H1 (cell line): ENCODE results near the gene TNF. TPM values are rescaled to one million over a fixed set of nuclear protein-coding genes. Genes with fewer than 3 reads are reported as not detected.
A peak's percentile ranks its signal among the peaks of the same experiment; 100 is the strongest.

Experiments used
- ASH2L ChIP-seq: fragments of 200-600, 300-600 bp; sonication (generic); IDR thresholded peaks from one replicate; pipeline ENCODE4 v1.7.1; 2017; ENCODE audit warnings: low read length
- ATF2 ChIP-seq: IDR thresholded peaks from 2 replicates; pipeline ENCODE4 v1.6.1; 2012; ENCODE audit warnings: low read length, inconsistent platforms
- ATF3 ChIP-seq: IDR thresholded peaks from 2 replicates; pipeline ENCODE4 v1.6.1; 2011; ENCODE audit warnings: low read depth, mild to moderate bottlenecking, low read length; ENCODE audit not compliant: insufficient read depth
- BRCA1 ChIP-seq: IDR thresholded peaks from 2 replicates; pipeline ENCODE4 v1.6.1; 2012; ENCODE audit warnings: low read depth, low read length, improper control_type of control experiment
- CBX8 ChIP-seq: fragments of 300-800, 300-1000 bp; sonication (generic); IDR thresholded peaks from 2 replicates; pipeline ENCODE4 v1.7.1; 2016; ENCODE audit warnings: low read depth, low read length, borderline replicate concordance
- CEBPB ChIP-seq: IDR thresholded peaks from 2 replicates; pipeline ENCODE4 v1.6.1; 2012; ENCODE audit warnings: low read depth, low read length
- CHD1 ChIP-seq: IDR thresholded peaks from 2 replicates; pipeline ENCODE4 v1.6.1; 2012; ENCODE audit warnings: low read depth, low read length, improper control_type of control experiment
- EGR1 ChIP-seq: IDR thresholded peaks from 2 replicates; pipeline ENCODE4 v1.6.1; 2011; ENCODE audit warnings: low read depth, low read length, borderline replicate concordance
- FOSL1 ChIP-seq: IDR thresholded peaks from 2 replicates; pipeline ENCODE4 v1.6.1; 2011; ENCODE audit warnings: mild to moderate bottlenecking, low read depth, low read length, moderate library complexity; ENCODE audit not compliant: insufficient read depth
- HDAC2 ChIP-seq, 2 experiments: fragments of 300-600 bp in 1 of 2; sonication (generic) in 1 of 2; IDR thresholded peaks; 2 replicates each; pipeline ENCODE4 v1.6.1; 2011 to 2012; ENCODE audit warnings: low read depth in 2 of 2, low read length in 2 of 2, mild to moderate bottlenecking in 2 of 2, moderate library complexity in 2 of 2, borderline replicate concordance in 1 of 2, inconsistent platforms in 1 of 2
- JUN ChIP-seq: IDR thresholded peaks from 2 replicates; pipeline ENCODE4 v1.6.1; 2011; ENCODE audit warnings: low read depth, mild to moderate bottlenecking, improper control_type of control experiment, low read length
- KDM5A ChIP-seq: fragments of 200-600 bp; IDR thresholded peaks from 2 replicates; pipeline ENCODE4 v1.7.1; 2012; ENCODE audit warnings: mild to moderate bottlenecking, low read length, inconsistent platforms, mixed read lengths
- NANOG ChIP-seq: IDR thresholded peaks from 2 replicates; pipeline ENCODE4 v1.6.1; 2011; ENCODE audit warnings: low read length, low read depth, mild to moderate bottlenecking, inconsistent platforms; ENCODE audit not compliant: insufficient read depth, poor library complexity, severe bottlenecking
- RAD21 ChIP-seq, 2 experiments: IDR thresholded peaks in 1 of 2; conservative IDR thresholded peaks in 1 of 2; 2 replicates each; pipeline ENCODE4 v1.6.1; 2011; ENCODE audit warnings: low read depth in 2 of 2, low read length in 2 of 2, improper control_type of control experiment in 1 of 2, inconsistent platforms in 1 of 2, mild to moderate bottlenecking in 1 of 2, moderate library complexity in 1 of 2
- RFX5 ChIP-seq: IDR thresholded peaks from 2 replicates; pipeline ENCODE4 v1.6.1; 2011; ENCODE audit warnings: low read depth, low read length, improper control_type of control experiment, borderline replicate concordance
- SAP30 ChIP-seq: fragments of 300-600 bp; sonication (generic); IDR thresholded peaks from 2 replicates; pipeline ENCODE4 v1.7.1; 2012; ENCODE audit warnings: low read length, moderate library complexity, mild to moderate bottlenecking, inconsistent platforms; ENCODE audit not compliant: insufficient read depth, insufficient replicate concordance
- SIN3A ChIP-seq, 2 experiments: IDR thresholded peaks in 1 of 2; conservative IDR thresholded peaks in 1 of 2; 2 replicates each; pipeline ENCODE4 v1.6.1; 2011 to 2012; ENCODE audit warnings: low read length in 2 of 2, improper control_type of control experiment in 1 of 2, low read depth in 1 of 2, mild to moderate bottlenecking in 1 of 2
- SIRT6 ChIP-seq: IDR thresholded peaks from one replicate; pipeline ENCODE4 v1.7.1; 2012; ENCODE audit warnings: low read length, inconsistent platforms
- TAF1 ChIP-seq: IDR thresholded peaks from 2 replicates; pipeline ENCODE4 v1.6.1; 2011; ENCODE audit warnings: mild to moderate bottlenecking, low read depth, low read length
- TBP ChIP-seq: IDR thresholded peaks from 2 replicates; pipeline ENCODE4 v1.6.1; 2011; ENCODE audit warnings: low read depth, low read length, improper control_type of control experiment
- polyA plus RNA-seq, 7 experiments: library from polyadenylated mRNA; depleted of rRNA in 3 of 7; stranded (reverse) in 5 of 7; unstranded in 2 of 7; fragments of >200 nt in 5 of 7; fragments of 200-250 nt in 2 of 7; gene quantifications; 1 replicate in 5 of 7; 2 replicates in 1 of 7; 4 replicates in 1 of 7; pipeline versions ENCODE4 v1.2.1 to v1.2.3, GENCODE V29; 2011 to 2013; ENCODE audit warnings: missing spikeins in 2 of 7, mixed read lengths in 2 of 7
- total RNA-seq: library from RNA; stranded (reverse); fragmentation: NEBNext Ultra II Directional; extraction: Animal tissue kit (Norgen Biotek cat#: 25700); gene quantifications from 2 replicates; pipeline ENCODE4 v1.2.1, GENCODE V29; 2021

Gene TNF
- total and polyA plus RNA-seq, 2 of the 8 experiments (the other 6 are each of a cell fraction or from before 2014, with no cell fraction given), result not detected

GRCh38 chr6:31546958-31547726 is 28.2 kb upstream of the TNF start, which contains the start of gene NFKBIL1 (continued):
- TF ChIP-seq BRCA1 (no peak; the same call in 1 of the 2 replicates), HDAC2 (IDR thresholded peaks at IDR 0.05; ENCODE audit: borderline replicate concordance in 1 of 2, low read depth in 2 of 2, low read length in 2 of 2) (no peak), SIRT6 (no peak), CHD1 (peak; percentile 13; the same call in 1 of the 2 replicates), TAF1 (peak; percentile 80), JUN (no peak), ATF3 (no peak), CEBPB (peak; percentile 84), TBP (peak; percentile 86), RFX5 (no peak), CBX8 (no peak), NANOG (peak; percentile 2), RAD21 (IDR thresholded peaks at IDR 0.05 in 1 of 2, conservative IDR thresholded peaks at IDR 0.05 in 1 of 2; ENCODE audit: low read depth in 2 of 2, low read length in 2 of 2) (peak in 1 of 2 experiments; percentile 7; a peak in 1 of 4 replicates), SIN3A (conservative IDR thresholded peaks at IDR 0.05 in 1 of 2, IDR thresholded peaks at IDR 0.05 in 1 of 2; ENCODE audit: low read depth in 1 of 2, low read length in 2 of 2) (peak in 1 of 2 experiments; percentile 80; a peak in 2 of 4 replicates), FOSL1 (no peak), ATF2 (0 out of 2 replicates have a peak, but pooled peaks have one; percentile 17), SAP30 (no peak), KDM5A (peak; percentile 56; the same call in 1 of the 2 replicates), ASH2L (no peak), EGR1 (peak; percentile 47; the same call in 1 of the 2 replicates)
